NCI-H2081 treated with DMSO at 0.1 percent for 48 hours (cell line): ENCODE data around the gene NEURL1B.

Source experiments
- DNase-seq: peaks from one replicate; lab custom pipeline; 2025; lab: John Stamatoyannopoulos, UW

The NEURL1B gene

GRCh38 chr5:172678902-172679301 is 37.8 kb downstream of the NEURL1B start:
- no peak for DNase-seq

GRCh38 chr5:172679628-172680212 is 38.7 kb downstream of the NEURL1B start:
- no peak for DNase-seq

GRCh38 chr5:172680921-172681320 is 39.9 kb downstream of the NEURL1B start:
- no peak for DNase-seq

GRCh38 chr5:172681421-172681820 is 40.4 kb downstream of the NEURL1B start:
- DNase-seq: no peak

- no peak for DNase-seq
Observed at GRCh38 chr5:172683264-172683644, 42.2 kb downstream of the NEURL1B start.

GRCh38 chr5:172683645-172684471 is 42.8 kb downstream of the NEURL1B start:
- no peak for DNase-seq

GRCh38 chr5:172685091-172685490 is 44.0 kb downstream of the NEURL1B start:
- no peak for DNase-seq

GRCh38 chr5:172686111-172686510 is 45.0 kb downstream of the NEURL1B start:
- no peak for DNase-seq

GRCh38 chr5:172686539-172687390 is 45.7 kb downstream of the NEURL1B start:
- no peak for DNase-seq

- DNase-seq: no peak
Observed at GRCh38 chr5:172687940-172688339, 46.9 kb downstream of the NEURL1B start.

- DNase-seq: no peak
Observed at GRCh38 chr5:172688349-172689217, 47.5 kb downstream of the NEURL1B start.

- DNase-seq: no peak
Observed at GRCh38 chr5:172689218-172689572, 48.1 kb downstream of the NEURL1B start.

GRCh38 chr5:172689801-172690200 is 48.7 kb downstream of the NEURL1B start:
- DNase-seq: no peak

- DNase-seq: no peak
Observed at GRCh38 chr5:172690258-172691075, 49.4 kb downstream of the NEURL1B start.

GRCh38 chr5:172691886-172692285 is 50.8 kb downstream of the NEURL1B start:
- no peak for DNase-seq

- DNase-seq: no peak
Observed at GRCh38 chr5:172692451-172692850, 51.4 kb downstream of the NEURL1B start.

GRCh38 chr5:172692981-172693380 is 51.9 kb downstream of the NEURL1B start:
- DNase-seq: no peak

GRCh38 chr5:172694061-172694460 is 53.0 kb downstream of the NEURL1B start:
- DNase-seq: no peak

- DNase-seq: no peak
Observed at GRCh38 chr5:172694541-172694940, 53.5 kb downstream of the NEURL1B start.

- DNase-seq: no peak
Observed at GRCh38 chr5:172695232-172696054, 54.4 kb downstream of the NEURL1B start.
